ENCODE results near the gene ACOXL.

GRCh38 chr2:111035830-111036441 is 303.6 kb downstream of the ACOXL start:
- TF ChIP-seq CTCF (IDR thresholded peaks at IDR 0.05) (no peak), POLR2A (IDR thresholded peaks at IDR 0.05) (no peak)

All from body of pancreas (tissue), 4 donors.